GM18520 (cell line): Measurements from ENCODE around the gene HNRNPH2.
A peak's percentile ranks its signal among the peaks of the same experiment; 100 is the strongest.

ENCODE experiments used
- ATAC-seq: cut with Tn5 transposase; IDR thresholded peaks from one replicate; pipeline ENCODE4 v1.9.1; 2021; ENCODE audit not compliant: unreplicated experiment

HNRNPH2 gene, protein sequence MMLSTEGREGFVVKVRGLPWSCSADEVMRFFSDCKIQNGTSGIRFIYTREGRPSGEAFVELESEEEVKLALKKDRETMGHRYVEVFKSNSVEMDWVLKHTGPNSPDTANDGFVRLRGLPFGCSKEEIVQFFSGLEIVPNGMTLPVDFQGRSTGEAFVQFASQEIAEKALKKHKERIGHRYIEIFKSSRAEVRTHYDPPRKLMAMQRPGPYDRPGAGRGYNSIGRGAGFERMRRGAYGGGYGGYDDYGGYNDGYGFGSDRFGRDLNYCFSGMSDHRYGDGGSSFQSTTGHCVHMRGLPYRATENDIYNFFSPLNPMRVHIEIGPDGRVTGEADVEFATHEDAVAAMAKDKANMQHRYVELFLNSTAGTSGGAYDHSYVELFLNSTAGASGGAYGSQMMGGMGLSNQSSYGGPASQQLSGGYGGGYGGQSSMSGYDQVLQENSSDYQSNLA

DNA sequence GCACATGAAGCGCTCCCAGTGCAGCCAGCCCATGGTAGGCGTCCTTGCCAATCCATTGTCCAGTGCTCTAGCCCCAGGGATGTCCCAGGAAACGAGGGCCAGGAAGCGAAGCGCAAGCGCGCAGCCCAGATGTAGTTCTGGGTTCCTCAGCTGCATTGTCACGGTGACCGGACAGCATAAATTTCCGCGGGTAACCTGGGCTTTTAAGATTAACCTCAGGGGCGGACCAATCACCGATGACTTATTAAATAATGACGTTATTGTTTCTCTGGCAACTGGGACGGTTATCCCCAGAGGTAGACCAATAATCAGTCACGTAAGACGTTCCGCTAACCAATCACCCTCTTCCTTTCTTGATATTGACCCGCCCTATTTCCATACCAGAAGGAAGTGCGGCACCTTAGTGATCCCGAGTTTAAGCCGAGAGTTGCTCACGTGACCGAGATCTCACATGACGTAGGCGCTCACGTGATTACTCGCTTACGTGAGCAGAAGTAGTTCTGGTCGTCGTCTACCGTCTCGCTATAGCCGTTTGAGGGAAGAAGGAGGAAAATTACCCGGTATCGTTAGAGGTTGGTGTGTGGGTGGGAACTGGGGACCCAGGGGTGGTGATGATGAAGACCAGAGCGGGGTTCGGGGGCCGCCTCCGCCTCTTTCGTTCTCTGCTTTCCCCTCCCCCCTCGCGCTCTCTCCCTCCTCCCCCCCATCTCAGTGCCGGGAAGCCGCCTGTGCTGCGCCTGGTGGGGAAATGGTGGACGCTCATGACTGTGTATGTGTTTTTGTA lies at the start of gene HNRNPH2, which contains the start of gene GLA:
Gene HNRNPH2, plus strand, starts transcription at position 475 of the 784 bp plus-strand sequence. CDS start 3,767 bp downstream, outside the sequence.
Gene GLA, minus strand, starts transcription at position 178 of the 784 bp plus-strand sequence. Its CDS starts 22 bp downstream, at position 156.
- ATAC-seq, result peak; percentile 93

- no peak for ATAC-seq
Measured at GRCh38 chrX:101359966-101360365, 48.1 kb upstream of the HNRNPH2 start.

- no peak for ATAC-seq
Measured at GRCh38 chrX:101360390-101360789, 47.6 kb upstream of the HNRNPH2 start.

- ATAC-seq, result no peak
Measured at GRCh38 chrX:101362116-101362515, 45.9 kb upstream of the HNRNPH2 start.

DNA sequence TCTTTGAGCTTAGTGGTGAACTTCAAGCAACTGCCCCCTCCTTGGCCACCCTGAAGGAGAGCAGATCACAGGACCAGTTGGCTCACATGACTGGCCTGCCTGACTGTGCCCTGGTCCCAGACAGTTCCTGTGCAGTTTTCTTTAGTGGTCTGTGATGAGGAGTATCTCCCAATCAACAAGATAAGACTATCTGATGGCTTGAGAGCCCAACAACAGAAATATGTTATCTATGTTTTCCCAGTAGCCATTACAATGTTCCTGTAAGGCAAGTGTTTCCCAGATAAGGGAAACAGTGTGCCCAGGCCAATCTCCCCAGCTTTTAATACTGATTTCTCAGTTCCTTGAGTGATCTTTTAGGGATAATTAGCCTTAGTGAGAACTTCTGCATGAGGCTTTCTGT lies 45.3 kb upstream of the HNRNPH2 start:
- no peak for ATAC-seq

- ATAC-seq, result no peak
Measured at GRCh38 chrX:101365301-101365795, 42.7 kb upstream of the HNRNPH2 start.

GRCh38 chrX:101368800-101369199 lies 39.2 kb upstream of the HNRNPH2 start:
- ATAC-seq, result no peak

DNA sequence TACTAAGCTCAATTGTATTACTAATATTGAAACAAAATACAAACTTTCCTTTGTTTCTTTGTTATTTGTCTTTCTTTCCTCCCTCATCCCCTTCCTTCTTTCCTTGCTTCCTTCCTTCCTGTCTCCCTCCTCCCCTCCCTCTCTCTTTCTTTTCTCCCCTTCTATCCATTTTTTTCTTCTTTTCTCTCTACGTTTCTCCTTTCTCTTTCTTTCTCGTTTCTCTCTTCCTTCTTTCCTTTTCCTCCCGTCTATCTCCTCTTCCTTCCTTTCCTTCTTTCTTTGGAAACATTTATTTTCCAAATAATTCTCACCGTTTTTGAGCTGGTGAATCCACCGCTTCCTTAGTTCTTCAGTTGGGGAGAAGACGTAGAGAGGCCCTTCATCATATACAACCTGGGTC lies 38.3 kb upstream of the HNRNPH2 start:
- no peak for ATAC-seq

DNA sequence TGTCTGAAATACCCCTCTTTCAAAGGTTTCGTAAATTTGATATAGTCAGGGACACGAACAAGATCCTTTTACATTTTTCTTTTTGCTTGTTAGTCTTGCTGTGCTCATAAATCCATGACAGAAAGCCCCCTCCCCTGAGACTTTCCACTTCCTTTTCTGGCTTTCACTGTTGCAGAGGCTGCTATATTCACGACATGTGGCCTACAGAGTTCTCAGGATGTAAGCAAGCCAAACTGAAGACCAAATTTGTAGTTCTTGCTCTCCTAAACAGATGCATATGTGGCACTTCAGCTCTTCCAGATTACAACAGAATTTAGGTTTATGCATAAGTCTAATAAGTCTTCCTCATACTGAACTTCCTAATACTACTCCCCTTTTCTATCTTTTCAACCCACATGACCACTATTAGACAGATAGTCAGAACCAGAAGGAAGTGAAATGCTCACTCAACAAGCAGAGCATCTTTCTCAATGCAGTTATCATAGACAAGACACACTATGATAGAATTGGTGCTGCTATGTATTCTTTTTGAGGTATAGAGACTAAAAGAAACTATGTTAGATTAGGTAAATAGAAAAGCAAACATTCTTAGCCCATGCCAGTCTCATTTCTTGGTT lies 37.0 kb upstream of the HNRNPH2 start:
- ATAC-seq, result peak; percentile 41

DNA sequence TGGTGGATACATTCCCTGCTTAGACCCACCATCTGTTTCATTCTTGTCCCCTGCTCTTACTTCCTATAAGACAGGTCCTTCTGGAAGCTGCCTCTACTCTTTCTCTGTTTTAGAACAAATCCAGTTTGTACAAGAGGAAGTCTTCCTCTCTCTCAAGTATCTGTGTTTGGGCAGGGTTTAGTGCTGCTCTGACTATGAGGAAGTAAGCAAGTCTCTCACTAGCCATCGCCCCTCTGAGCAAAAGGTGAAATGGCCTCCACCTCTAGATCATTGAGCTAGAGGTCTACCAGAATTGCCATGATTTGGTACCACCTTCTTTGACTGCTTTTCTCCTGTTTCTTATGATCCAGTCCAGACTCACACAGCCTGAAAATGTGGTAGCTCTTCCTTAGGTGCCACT lies 30.5 kb upstream of the HNRNPH2 start:
- no peak for ATAC-seq

DNA sequence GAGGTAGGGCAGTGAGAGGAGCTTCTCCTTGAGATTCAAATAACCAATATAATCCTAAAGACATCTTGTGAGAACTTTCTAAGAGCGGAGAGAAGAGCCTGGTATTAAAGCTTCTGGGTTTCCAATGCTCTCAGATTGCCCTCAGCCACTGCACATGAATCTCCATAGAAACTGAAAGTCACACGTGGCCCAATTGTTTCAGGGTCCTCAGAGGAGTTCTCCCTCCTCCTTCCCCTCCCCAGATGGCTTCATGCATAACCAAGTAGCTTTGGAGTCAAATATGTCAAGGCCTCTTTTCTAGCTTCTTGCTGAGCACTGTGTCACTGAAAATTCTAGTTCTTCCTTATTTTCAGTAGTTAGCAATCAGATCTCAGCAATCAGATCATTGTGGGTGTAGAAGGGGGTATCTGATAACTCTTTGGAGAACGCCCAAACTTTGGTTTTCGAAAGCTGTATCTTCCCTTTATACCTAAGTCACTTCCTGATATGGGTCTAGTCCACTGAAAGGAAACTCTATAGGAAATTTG lies 24.3 kb upstream of the HNRNPH2 start:
- peak; percentile 68 for ATAC-seq

- no peak for ATAC-seq
Measured at GRCh38 chrX:101385026-101385684, 22.9 kb upstream of the HNRNPH2 start.

DNA sequence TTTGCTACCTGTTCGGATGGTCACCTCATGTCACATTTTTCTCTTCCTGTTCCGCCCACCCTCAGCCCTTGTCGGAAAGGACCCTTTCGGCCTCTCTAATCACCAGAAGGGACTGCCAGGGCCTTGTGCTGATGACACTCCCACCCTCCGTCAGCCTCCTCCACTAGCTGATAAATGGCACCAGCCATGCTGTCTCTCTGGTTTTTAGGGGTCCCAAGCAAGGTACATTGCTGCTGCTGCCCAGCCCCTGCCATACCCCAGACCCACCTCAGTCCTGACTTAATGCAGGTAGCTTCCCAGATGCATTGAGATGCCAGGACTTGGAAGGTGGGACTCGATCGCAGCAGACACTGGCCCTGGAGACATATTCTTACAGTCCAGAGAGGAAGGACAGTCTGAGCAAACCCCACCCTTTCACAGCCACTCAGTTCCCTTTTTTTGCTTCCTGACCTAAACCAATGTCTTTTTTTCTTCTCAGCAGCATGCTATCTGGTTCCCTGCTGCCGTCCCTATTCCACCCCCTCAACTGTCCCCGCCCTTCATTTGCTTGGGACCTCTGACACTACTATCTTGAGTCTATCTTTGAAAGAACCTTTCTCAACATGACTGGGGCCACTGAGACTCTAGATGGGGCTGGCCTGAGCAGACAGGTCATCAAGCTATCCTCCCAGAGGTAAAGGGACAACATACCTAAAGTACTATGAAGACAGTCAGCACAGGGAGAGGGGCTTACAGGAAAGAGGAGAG lies 22.1 kb upstream of the HNRNPH2 start, which contains the start of gene BTK:
Gene BTK, minus strand, starts transcription at position 397 of the 747 bp plus-strand sequence. CDS start 10,907 bp downstream, outside the sequence.
- ATAC-seq, result peak; percentile 41

GRCh38 chrX:101386542-101386885 lies 21.5 kb upstream of the HNRNPH2 start:
- ATAC-seq, result no peak

GRCh38 chrX:101388604-101389003 lies 19.4 kb upstream of the HNRNPH2 start:
- ATAC-seq, result no peak

DNA sequence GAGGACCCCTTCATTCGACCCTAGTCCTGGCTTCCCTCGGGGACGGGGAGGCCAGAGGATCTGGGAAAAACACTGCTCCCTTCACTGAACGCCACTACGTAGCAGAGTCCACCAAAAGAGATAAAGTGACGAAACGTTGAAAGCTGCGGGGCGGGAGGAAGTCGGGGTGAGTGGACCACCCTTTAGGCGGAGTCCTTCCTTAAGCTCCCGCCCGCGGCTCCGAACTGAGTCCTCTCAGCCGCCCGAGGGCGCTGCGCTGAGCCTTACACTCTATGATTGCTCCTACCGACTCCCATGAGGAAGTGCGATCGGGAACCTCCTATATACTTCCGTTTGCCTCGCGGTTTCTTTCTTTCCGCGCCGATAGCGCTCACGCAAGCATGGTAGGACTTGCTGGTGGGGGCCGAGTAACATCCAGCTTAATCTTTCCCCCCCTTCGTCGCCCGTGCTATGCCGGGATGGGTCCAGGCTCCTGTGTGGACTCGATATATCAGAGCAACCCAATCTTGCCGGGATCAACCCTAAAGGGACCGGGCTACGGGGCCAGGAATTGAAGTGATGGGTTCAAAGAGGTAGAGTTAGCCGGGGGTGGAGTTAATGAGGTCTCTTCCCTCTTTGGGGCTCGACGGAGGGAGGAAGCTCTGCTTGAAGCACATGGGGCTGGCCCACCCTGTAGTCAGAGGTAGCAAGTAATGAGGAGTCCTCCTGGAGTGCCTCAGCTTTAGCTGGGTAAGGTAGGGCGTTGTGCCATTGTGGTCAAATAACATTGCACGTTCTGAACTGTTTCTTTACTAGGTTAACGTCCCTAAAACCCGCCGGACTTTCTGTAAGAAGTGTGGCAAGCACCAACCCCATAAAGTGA lies 17.1 kb upstream of the HNRNPH2 start, which contains the start of gene RPL36A:
Gene RPL36A, plus strand, starts transcription at position 348 of the 862 bp plus-strand sequence. Its CDS starts 33 bp downstream, at position 381.
- ATAC-seq, result peak; percentile 85

DNA sequence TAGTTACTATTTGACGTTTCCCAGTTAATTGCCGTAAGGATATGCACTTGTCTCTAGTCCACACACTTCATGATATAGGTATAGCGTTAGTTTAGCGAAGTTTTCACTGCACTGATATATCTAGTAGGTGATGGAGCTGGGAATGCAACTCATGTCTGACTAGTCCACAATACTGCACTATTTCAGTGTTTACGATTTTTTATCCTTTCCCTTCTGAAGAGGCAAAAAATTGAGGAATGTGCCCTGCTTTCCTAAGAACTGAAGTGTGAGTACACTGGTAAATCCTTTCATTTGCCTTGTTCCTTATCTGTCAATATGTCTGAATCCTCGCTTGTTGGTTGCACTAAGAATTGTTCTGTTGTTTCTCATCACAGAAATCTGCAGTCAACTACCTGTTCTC lies 16.2 kb upstream of the HNRNPH2 start:
- ATAC-seq, result no peak

DNA sequence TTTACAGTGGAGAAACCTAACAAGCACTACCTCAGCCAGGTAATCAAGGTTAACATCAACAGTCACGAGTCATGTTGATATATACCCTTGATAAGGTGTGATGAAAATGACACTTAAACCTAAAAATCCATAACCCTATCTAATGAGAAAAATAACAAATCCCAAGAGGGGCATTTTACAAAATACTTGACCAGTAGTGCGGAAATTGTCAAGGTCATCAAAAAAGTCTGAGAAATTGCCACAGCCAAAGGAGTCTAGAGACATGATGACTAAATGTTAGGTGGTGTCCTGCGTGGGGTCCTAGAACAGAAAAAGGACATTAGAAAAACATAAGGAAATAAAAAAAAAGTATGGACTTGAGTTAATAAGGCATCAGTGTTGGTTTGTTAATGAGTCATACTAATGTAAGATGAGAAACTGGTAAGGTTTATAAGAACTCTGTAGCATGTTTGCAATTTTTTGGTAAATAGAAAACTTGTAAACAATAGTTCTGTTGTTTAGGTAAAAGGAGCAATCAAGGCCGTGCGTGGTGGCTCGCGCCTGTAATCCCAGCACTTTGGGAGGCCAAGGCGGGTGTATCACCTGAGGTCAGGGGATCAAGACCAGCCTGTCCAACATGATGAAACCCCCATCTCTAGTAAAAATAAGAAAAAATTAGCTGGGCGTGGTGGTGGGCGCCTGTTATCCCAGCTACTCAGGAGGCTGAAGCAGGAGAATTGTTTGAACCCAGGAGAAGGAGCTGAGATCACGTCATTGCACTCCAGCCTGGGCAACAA lies 14.3 kb upstream of the HNRNPH2 start:
- no peak for ATAC-seq
